CD4-positive, alpha-beta T cell (primary cell): ENCODE results near the gene TBC1D17. TPM values are rescaled to one million over a fixed set of nuclear protein-coding genes. Genes with fewer than 3 reads are reported as not detected.

ENCODE experiments used
- ATAC-seq: fragments of 200-7000 bp; cut with Tn5 transposase; one replicate; pipeline ENCODE4 v1.10.0; 2022; ENCODE audit warnings: mild to moderate bottlenecking; ENCODE audit not compliant: poor library complexity
- CTCF ChIA-PET: fragments of 350-600 bp; sonication (Branson Sonifier 250); formaldehyde crosslinking; loops from one replicate; lab custom pipeline; 2021; ENCODE audit warnings: antibody characterized with exemption, inconsistent platforms; lab: Charles Lee
- POLR2A ChIA-PET: fragments of 350-600 bp; sonication (Branson Sonifier 250); formaldehyde crosslinking; loops from one replicate; lab custom pipeline; 2021; ENCODE audit warnings: antibody characterized with exemption, inconsistent platforms; lab: Charles Lee
- DNase-seq, 14 experiments: peaks; one replicate each; pipeline ENCODE4 v3.0.0-alpha.2; 2013 to 2020; ENCODE audit warnings: mixed read lengths in 2 of 14
- H3K27ac ChIP-seq, 2 donors: one replicate each; pipeline versions ENCODE4 v1.5.1 to v1.7.0; 2013; ENCODE audit warnings: low read length in 2 of 2, low read depth in 1 of 2, mild to moderate bottlenecking in 1 of 2
- H3K27me3 ChIP-seq, 2 experiments: 1 replicate in 1 of 2; 2 replicates in 1 of 2; pipeline versions ENCODE4 v1.6.1 to v1.7.0; 2013; ENCODE audit warnings: low read length in 2 of 2, control low read depth in 1 of 2, mild to moderate bottlenecking in 1 of 2, moderate library complexity in 1 of 2; ENCODE audit not compliant: insufficient read depth in 2 of 2, control insufficient read depth in 1 of 2
- H3K36me3 ChIP-seq: one replicate; pipeline ENCODE4 v1.6.1; 2013; ENCODE audit warnings: low read length, control low read depth; ENCODE audit not compliant: insufficient read depth
- H3K4me1 ChIP-seq: one replicate; pipeline ENCODE4 v1.6.1; 2013; ENCODE audit warnings: low read length, control low read depth; ENCODE audit not compliant: insufficient read depth
- H3K4me3 ChIP-seq: one replicate; pipeline ENCODE4 v1.5.1; 2013; ENCODE audit warnings: mild to moderate bottlenecking, low read length, moderate library complexity
- H3K9me3 ChIP-seq, 2 experiments: 1 replicate in 1 of 2; 2 replicates in 1 of 2; pipeline versions ENCODE4 v1.6.1 to v1.7.0; 2013; ENCODE audit warnings: low read length in 2 of 2, mild to moderate bottlenecking in 2 of 2, control low read depth in 1 of 2, moderate library complexity in 1 of 2; ENCODE audit not compliant: control insufficient read depth in 1 of 2, insufficient read depth in 1 of 2
- H3K27ac Mint-ChIP-seq: one replicate; pipeline ENCODE4 v1.8.0; 2020; ENCODE audit warnings: mixed read lengths
- H3K27me3 Mint-ChIP-seq: one replicate; pipeline ENCODE4 v1.8.0; 2021; ENCODE audit warnings: mixed read lengths
- H3K36me3 Mint-ChIP-seq: one replicate; pipeline ENCODE4 v1.8.0; 2021; ENCODE audit warnings: low read depth, mixed read lengths
- H3K4me1 Mint-ChIP-seq: one replicate; pipeline ENCODE4 v1.8.0; 2021; ENCODE audit warnings: low read depth, mixed read lengths
- H3K4me3 Mint-ChIP-seq: one replicate; pipeline ENCODE4 v1.8.0; 2020; ENCODE audit warnings: mild to moderate bottlenecking, mixed read lengths
- H3K9me3 Mint-ChIP-seq: one replicate; pipeline ENCODE4 v1.8.0; 2020; ENCODE audit warnings: mixed read lengths
- CTCF ChIP-seq: fragments of 200-600 bp; IDR thresholded peaks from one replicate; pipeline ENCODE4 v1.8.0; 2022; ENCODE audit warnings: antibody characterized with exemption, mild to moderate bottlenecking
- intact Hi-C, 2 experiments: fragments of 100-400 bp; cut with DNase I in 1 of 2; cut with micrococcal nuclease in 1 of 2; formaldehyde crosslinking; loops; one replicate each; pipeline versions ENCODE4 v1.15.1 to v1.9.0; 2023 to 2025; cut with DNase I, micrococcal nuclease
- total RNA-seq, 174 experiments: library from RNA in 2 of 174; stranded (reverse) in 2 of 174; gene quantifications; one replicate each; pipeline ENCODE4 v1.2.3 and lab custom pipeline; 2021 to 2026

Gene TBC1D17
- total RNA-seq, 2 experiments from 2014 or later = 35.5 to 35.8 TPM

- H3K4me3 ChIP-seq = no peak overlapping the region
- peaks cover 22% of the 10 kb centered on the region for H3K4me1 ChIP-seq
- no peak for TF ChIP-seq CTCF
Measured at GRCh38 chr19:49915271-49915670, 37.8 kb downstream of the TBC1D17 start.

GRCh38 chr19:49916839-49917733 lies 39.6 kb downstream of the TBC1D17 start:
- no peak for TF ChIP-seq CTCF
- ChIA-PET CTCF (interaction anchor here (1.0 kb wide), 1 partner anchor 27 kb away, joined by 3 read pairs; no protein-coding TSS in a partner anchor), POLR2A (no interaction called here)
- no peaks in the 10 kb centered on the region for H3K27me3 Mint-ChIP-seq
- ATAC-seq = no peak
- Histone ChIP-seq H3K27ac (no peak overlapping the region), H3K9me3 (no peaks in the 10 kb centered on the region), H3K4me3 (no peak overlapping the region), H3K36me3 (peaks cover 63% of the 10 kb centered on the region), H3K27me3 (no peaks in the 10 kb centered on the region), H3K4me1 (peaks cover 22% of the 10 kb centered on the region)
- H3K27ac Mint-ChIP-seq = no peak overlapping the region
- intact Hi-C loops = no loop called here
- H3K9me3 Mint-ChIP-seq = no peaks in the 10 kb centered on the region
- H3K4me1 Mint-ChIP-seq = peaks cover 24% of the 10 kb centered on the region
- no peak overlapping the region for H3K4me3 Mint-ChIP-seq
- H3K36me3 Mint-ChIP-seq = peaks cover 72% of the 10 kb centered on the region
- DNase-seq = peak in 1 of 14 experiments; percentile 49

More at GRCh38 chr19:49915271-49915670, 37.8 kb downstream of the TBC1D17 start:
- no peak overlapping the region for H3K27ac ChIP-seq
- Mint-ChIP-seq H3K9me3 (no peaks in the 10 kb centered on the region), H3K4me1 (peaks cover 35% of the 10 kb centered on the region), H3K4me3 (no peak overlapping the region), H3K36me3 (peaks cover 67% of the 10 kb centered on the region), H3K27ac (no peak overlapping the region), H3K27me3 (no peaks in the 10 kb centered on the region)
- ChIA-PET CTCF (no interaction called here), POLR2A (no interaction called here)
- no peaks in the 10 kb centered on the region for H3K9me3 ChIP-seq
- H3K36me3 ChIP-seq = peaks cover 54% of the 10 kb centered on the region
- no peaks in the 10 kb centered on the region for H3K27me3 ChIP-seq
- no peak for ATAC-seq
- no peak for DNase-seq
- intact Hi-C loops = no loop called here

GRCh38 chr19:49918089-49918488 lies 40.6 kb downstream of the TBC1D17 start:
- DNase-seq (no peak), ATAC-seq (no peak)
- H3K4me3 Mint-ChIP-seq = no peak overlapping the region
- H3K4me1 Mint-ChIP-seq = peaks cover 20% of the 10 kb centered on the region
- peaks cover 67% of the 10 kb centered on the region for H3K36me3 ChIP-seq
- intact Hi-C loops = no loop called here
- no peak overlapping the region for H3K4me3 ChIP-seq
- H3K27me3 Mint-ChIP-seq = no peaks in the 10 kb centered on the region
- no peak overlapping the region for H3K27ac Mint-ChIP-seq
- H3K27ac ChIP-seq = no peak overlapping the region
- peaks cover 67% of the 10 kb centered on the region for H3K36me3 Mint-ChIP-seq
- H3K9me3 ChIP-seq = no peaks in the 10 kb centered on the region
- CTCF ChIA-PET = interaction anchor here (1.0 to 1.1 kb wide), 2 partner anchors 11 to 28 kb away, joined by 3 read pairs; partner anchors contain the start of genes ATF5 and NUP62
- no peaks in the 10 kb centered on the region for H3K27me3 ChIP-seq
- no peak for TF ChIP-seq CTCF
- POLR2A ChIA-PET = no interaction called here
- no peaks in the 10 kb centered on the region for H3K9me3 Mint-ChIP-seq
- peaks cover 29% of the 10 kb centered on the region for H3K4me1 ChIP-seq
